Stimulated activated CD4-positive, alpha-beta T cell treated with anti-CD3 and anti-CD28 coated beads, Interleukin-4, amount 100 ng/mL, for 24 hours (primary cell): ENCODE measurements around the gene RBM22.

ENCODE experiments used
- DNase-seq: peaks from one replicate; pipeline ENCODE4 v3.0.0-alpha.2; 2020

Gene RBM22

GRCh38 chr5:150650021-150651006, 50.5 kb downstream of the RBM22 start:
- DNase-seq = no peak

GRCh38 chr5:150649108-150650020, 51.5 kb downstream of the RBM22 start:
- DNase-seq = no peak

- no peak for DNase-seq
Measured at GRCh38 chr5:150648294-150649107, 52.4 kb downstream of the RBM22 start.

GRCh38 chr5:150647275-150648251, 53.3 kb downstream of the RBM22 start:
- no peak for DNase-seq

GRCh38 chr5:150645070-150645700, 55.7 kb downstream of the RBM22 start:
- DNase-seq = no peak

- no peak for DNase-seq
Measured at GRCh38 chr5:150644514-150644913, 56.3 kb downstream of the RBM22 start.

GRCh38 chr5:150644058-150644457, 56.8 kb downstream of the RBM22 start:
- DNase-seq = no peak

GRCh38 chr5:150642991-150643710, 57.7 kb downstream of the RBM22 start:
- no peak for DNase-seq

- no peak for DNase-seq
Measured at GRCh38 chr5:150642567-150642927, 58.3 kb downstream of the RBM22 start.

- no peak for DNase-seq
Measured at GRCh38 chr5:150641824-150642566, 58.9 kb downstream of the RBM22 start.

GRCh38 chr5:150641006-150641570, 59.8 kb downstream of the RBM22 start:
- DNase-seq = no peak
